KMS-11 (cell line): ENCODE measurements around the gene NME3.

ENCODE experiments used
- H2AFZ ChIP-seq: fragments of 200-600 bp; sonication (generic); 2 replicates; pipeline ENCODE4 v1.6.1; 2016; ENCODE audit warnings: antibody characterized with exemption, mixed run types, low read depth
- H3K27ac ChIP-seq: fragments of 200-600 bp; sonication (generic); 2 replicates; pipeline ENCODE4 v1.6.1; 2016; ENCODE audit warnings: mild to moderate bottlenecking, mixed run types
- H3K27me3 ChIP-seq: fragments of 200-600 bp; sonication (generic); 2 replicates; pipeline ENCODE4 v1.6.1; 2017; ENCODE audit warnings: mild to moderate bottlenecking, low read depth, mixed run types, moderate library complexity; ENCODE audit not compliant: insufficient read depth
- H3K36me3 ChIP-seq: fragments of 200-600 bp; sonication (generic); 2 replicates; pipeline ENCODE4 v1.6.1; 2017; ENCODE audit warnings: mild to moderate bottlenecking, mixed run types; ENCODE audit not compliant: insufficient read depth
- H3K4me1 ChIP-seq: fragments of 200-600 bp; sonication (generic); 2 replicates; pipeline ENCODE4 v1.6.1; 2016; ENCODE audit warnings: mild to moderate bottlenecking, low read depth, mixed run types; ENCODE audit not compliant: poor library complexity, severe bottlenecking
- H3K4me2 ChIP-seq: fragments of 200-600 bp; sonication (generic); 2 replicates; pipeline ENCODE4 v1.7.0; 2016; ENCODE audit warnings: mild to moderate bottlenecking, mixed run types
- H3K4me3 ChIP-seq: fragments of 200-600 bp; sonication (generic); IDR thresholded peaks from 2 replicates; pipeline ENCODE4 v1.6.1; 2017; ENCODE audit warnings: low read depth, low read length, mixed read lengths; ENCODE audit not compliant: insufficient read depth
- H3K79me2 ChIP-seq: fragments of 200-600 bp; sonication (generic); 2 replicates; pipeline ENCODE4 v1.6.1; 2016; ENCODE audit warnings: low read depth, mixed run types; ENCODE audit not compliant: insufficient read depth
- H3K9ac ChIP-seq: fragments of 200-600 bp; sonication (generic); 2 replicates; pipeline ENCODE4 v1.6.1; 2016; ENCODE audit warnings: mild to moderate bottlenecking, mixed run types
- H4K20me1 ChIP-seq: fragments of 200-600 bp; sonication (generic); 2 replicates; pipeline ENCODE4 v1.6.1; 2016; ENCODE audit warnings: mild to moderate bottlenecking, mixed run types; ENCODE audit not compliant: insufficient read depth
- TF ChIP-seq, protein P1 (sequence below): fragments of 200-600 bp; sonication (generic); conservative IDR thresholded peaks from 2 replicates; pipeline ENCODE4 v1.6.1; 2017; ENCODE audit warnings: low read depth, mild to moderate bottlenecking, antibody characterized with exemption, low read length, moderate library complexity, mixed read lengths

The NME3 gene

DNA sequence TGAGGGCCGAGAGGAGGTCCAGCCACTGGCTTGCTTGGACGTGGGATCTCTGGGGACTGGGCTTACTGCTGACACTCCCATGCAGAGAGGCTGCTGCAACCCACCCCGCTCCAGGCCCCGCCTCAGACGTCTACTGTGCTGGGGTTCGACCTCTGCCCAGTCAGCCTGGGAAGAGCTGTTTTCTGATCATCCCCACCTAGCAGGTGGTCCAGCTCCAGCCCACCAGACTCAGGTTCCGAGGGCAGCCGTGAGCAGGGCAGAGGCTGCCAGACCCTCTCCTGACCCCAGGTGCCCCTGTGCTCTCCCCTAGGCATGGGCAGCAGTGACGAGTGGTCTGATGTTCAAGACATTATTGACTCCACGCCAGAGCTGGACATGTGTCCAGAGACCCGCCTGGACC lies 23.4 kb downstream of the NME3 start:
- no peaks in the 10 kb centered on the region for H4K20me1 ChIP-seq

DNA sequence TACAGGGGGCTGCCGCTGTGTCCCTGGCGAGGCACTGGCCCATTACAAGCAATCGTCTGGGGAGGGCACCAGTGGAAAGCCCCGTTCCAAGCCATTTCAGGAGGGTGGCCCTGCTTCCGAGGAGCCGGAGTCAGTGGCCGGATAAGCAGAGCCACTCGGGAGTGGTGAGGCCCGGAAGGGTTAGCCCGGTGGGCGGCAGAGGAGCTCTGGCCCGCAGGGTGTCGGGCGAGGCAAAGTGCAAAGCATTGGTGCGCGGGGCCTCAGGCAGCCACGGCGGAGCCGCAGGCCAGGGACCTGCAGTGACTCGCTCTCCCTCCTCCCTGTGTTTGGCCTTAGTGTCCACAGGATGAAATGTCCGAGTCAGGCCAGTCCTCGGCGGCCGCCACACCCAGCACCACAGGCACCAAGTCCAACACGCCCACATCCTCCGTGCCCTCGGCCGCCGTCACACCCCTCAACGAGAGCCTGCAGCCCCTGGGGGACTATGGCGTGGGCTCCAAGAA lies 24.6 kb downstream of the NME3 start:
- Histone ChIP-seq H3K79me2 (no peaks in the 10 kb centered on the region), H2AFZ (no peak overlapping the region), H3K4me3 (no peak overlapping the region), H3K4me1 (no peaks in the 10 kb centered on the region), H3K4me2 (no peak overlapping the region), H3K27ac (no peak overlapping the region), H3K9ac (no peak overlapping the region), H4K20me1 (no peaks in the 10 kb centered on the region), H3K36me3 (no peaks in the 10 kb centered on the region), H3K27me3 (no peaks in the 10 kb centered on the region)
- TF ChIP-seq, protein P1, sequence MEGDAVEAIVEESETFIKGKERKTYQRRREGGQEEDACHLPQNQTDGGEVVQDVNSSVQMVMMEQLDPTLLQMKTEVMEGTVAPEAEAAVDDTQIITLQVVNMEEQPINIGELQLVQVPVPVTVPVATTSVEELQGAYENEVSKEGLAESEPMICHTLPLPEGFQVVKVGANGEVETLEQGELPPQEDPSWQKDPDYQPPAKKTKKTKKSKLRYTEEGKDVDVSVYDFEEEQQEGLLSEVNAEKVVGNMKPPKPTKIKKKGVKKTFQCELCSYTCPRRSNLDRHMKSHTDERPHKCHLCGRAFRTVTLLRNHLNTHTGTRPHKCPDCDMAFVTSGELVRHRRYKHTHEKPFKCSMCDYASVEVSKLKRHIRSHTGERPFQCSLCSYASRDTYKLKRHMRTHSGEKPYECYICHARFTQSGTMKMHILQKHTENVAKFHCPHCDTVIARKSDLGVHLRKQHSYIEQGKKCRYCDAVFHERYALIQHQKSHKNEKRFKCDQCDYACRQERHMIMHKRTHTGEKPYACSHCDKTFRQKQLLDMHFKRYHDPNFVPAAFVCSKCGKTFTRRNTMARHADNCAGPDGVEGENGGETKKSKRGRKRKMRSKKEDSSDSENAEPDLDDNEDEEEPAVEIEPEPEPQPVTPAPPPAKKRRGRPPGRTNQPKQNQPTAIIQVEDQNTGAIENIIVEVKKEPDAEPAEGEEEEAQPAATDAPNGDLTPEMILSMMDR, result no peak

More for the DNA sequence above, 23.4 kb downstream of the NME3 start:
- Histone ChIP-seq H3K27ac (no peak overlapping the region), H3K4me3 (no peak overlapping the region), H2AFZ (no peak overlapping the region), H3K9ac (no peak overlapping the region), H3K27me3 (no peaks in the 10 kb centered on the region), H3K36me3 (no peaks in the 10 kb centered on the region), H3K79me2 (no peaks in the 10 kb centered on the region), H3K4me2 (no peak overlapping the region), H3K4me1 (no peaks in the 10 kb centered on the region)
- TF ChIP-seq, protein P1, result no peak

DNA sequence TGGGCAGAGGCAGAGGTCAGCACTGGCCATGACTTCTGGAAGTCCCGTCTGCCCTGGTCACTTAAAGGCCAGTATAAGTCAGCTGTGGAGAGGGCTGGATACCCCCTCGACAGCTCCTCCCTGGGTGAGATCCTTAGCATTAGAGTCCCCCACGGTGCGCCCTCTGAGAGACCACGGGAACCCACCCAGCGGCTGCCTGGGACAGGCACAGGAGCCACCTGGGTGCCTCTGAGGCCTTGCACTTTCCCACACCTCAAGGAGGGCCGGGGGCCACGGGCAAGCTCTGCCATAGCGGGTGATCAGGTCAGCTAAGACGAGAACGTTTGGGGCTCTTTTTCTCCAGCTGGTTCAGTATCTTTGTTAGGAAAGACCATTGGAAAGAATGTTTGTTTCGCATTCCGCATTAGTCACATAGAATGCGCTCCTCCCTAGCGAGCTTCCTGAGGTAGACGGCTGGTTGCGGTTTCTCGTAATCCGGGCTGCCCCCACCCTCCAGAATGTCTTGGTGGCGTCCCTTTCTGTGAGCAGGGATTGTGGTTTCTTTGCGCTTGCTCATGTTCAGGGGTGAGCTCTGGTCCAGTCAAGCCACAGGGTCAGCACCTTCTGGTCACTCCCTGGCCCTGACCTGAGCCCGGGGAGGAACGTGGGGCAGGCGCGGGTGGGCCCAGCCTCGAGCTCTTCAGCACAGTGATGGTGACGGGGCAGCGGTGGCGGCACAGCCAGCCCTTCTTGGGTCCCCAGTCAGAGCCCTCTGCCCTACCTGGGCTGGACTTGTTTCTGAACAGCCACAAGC lies 25.2 kb downstream of the NME3 start:
- Histone ChIP-seq H3K36me3 (no peaks in the 10 kb centered on the region), H2AFZ (no peak overlapping the region), H3K9ac (no peak overlapping the region), H3K4me2 (no peak overlapping the region), H4K20me1 (no peaks in the 10 kb centered on the region), H3K4me1 (no peaks in the 10 kb centered on the region), H3K27me3 (no peaks in the 10 kb centered on the region), H3K27ac (no peak overlapping the region), H3K4me3 (no peak overlapping the region), H3K79me2 (no peaks in the 10 kb centered on the region)
- TF ChIP-seq, protein P1, result no peak

DNA sequence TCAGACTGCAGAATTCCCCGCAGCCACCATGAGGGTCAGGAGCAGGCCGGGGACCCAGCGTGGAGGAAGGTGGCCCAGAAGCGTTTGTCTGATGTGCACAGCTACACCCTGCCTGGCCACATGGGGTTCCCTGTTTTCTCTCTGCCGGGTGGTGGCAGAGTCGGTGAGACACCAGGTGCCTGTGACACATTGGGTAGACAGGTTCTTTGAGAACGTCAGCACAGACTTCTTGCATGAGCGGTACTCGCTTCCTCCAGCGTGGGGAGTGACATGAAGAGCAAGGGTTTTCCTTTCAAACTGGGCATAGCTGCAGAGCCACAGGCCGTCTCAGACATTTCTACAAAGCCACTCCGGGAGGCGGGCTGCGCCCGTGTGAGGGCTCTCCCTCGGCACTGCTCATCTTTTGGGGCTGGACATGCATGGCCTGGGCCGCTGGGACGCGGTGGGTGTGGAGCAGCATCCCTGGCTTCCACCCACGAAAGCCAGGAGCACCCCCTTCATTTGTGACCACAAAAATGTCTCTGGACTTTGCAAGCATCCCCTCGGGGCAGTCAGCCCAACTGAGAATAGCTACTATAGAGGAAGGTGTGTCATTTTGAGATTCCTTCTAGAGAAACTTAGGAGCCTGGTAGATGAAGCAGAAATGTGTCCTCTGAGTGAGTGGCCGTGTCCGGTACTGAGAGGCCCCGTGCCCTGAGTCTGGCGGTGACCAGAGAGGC lies 26.0 kb downstream of the NME3 start:
- no peaks in the 10 kb centered on the region for H3K27me3 ChIP-seq
- no peaks in the 10 kb centered on the region for H3K4me1 ChIP-seq
- no peaks in the 10 kb centered on the region for H3K36me3 ChIP-seq
- H3K4me3 ChIP-seq, result no peak overlapping the region
- no peak overlapping the region for H3K4me2 ChIP-seq
- no peaks in the 10 kb centered on the region for H4K20me1 ChIP-seq
- H3K79me2 ChIP-seq, result no peaks in the 10 kb centered on the region
- no peak overlapping the region for H3K9ac ChIP-seq
- H2AFZ ChIP-seq, result no peak overlapping the region
- TF ChIP-seq, protein P1, result no peak
- no peak overlapping the region for H3K27ac ChIP-seq
